PC-9 (cell line): ENCODE measurements around the gene DLK1.

Source experiments
- EZH2 ChIP-seq: fragments of 200-600 bp; sonication (generic); IDR thresholded peaks from 2 replicates; pipeline ENCODE4 v1.8.0; 2017; ENCODE audit warnings: antibody characterized with exemption, low read depth
- TF ChIP-seq, protein P1 (sequence below): fragments of 200-600 bp; sonication (generic); conservative IDR thresholded peaks from 2 replicates; pipeline ENCODE4 v1.6.1; 2017; ENCODE audit warnings: mixed run types, antibody characterized with exemption, mild to moderate bottlenecking, moderate library complexity

DNA sequence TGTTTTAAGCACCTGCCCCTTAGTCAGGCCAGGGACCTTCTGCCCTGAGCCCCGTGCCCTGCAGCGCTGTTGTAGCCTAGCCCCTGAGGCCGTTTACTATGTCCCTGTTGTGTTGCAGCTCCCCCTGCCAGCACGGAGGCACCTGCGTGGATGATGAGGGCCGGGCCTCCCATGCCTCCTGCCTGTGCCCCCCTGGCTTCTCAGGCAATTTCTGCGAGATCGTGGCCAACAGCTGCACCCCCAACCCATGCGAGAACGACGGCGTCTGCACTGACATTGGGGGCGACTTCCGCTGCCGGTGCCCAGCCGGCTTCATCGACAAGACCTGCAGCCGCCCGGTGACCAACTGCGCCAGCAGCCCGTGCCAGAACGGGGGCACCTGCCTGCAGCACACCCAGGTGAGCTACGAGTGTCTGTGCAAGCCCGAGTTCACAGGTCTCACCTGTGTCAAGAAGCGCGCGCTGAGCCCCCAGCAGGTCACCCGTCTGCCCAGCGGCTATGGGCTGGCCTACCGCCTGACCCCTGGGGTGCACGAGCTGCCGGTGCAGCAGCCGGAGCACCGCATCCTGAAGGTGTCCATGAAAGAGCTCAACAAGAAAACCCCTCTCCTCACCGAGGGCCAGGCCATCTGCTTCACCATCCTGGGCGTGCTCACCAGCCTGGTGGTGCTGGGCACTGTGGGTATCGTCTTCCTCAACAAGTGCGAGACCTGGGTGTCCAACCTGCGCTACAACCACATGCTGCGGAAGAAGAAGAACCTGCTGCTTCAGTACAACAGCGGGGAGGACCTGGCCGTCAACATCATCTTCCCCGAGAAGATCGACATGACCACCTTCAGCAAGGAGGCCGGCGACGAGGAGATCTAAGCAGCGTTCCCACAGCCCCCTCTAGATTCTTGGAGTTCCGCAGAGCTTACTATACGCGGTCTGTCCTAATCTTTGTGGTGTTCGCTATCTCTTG lies 7.6 kb downstream of the DLK1 start:
- TF ChIP-seq, protein P1, sequence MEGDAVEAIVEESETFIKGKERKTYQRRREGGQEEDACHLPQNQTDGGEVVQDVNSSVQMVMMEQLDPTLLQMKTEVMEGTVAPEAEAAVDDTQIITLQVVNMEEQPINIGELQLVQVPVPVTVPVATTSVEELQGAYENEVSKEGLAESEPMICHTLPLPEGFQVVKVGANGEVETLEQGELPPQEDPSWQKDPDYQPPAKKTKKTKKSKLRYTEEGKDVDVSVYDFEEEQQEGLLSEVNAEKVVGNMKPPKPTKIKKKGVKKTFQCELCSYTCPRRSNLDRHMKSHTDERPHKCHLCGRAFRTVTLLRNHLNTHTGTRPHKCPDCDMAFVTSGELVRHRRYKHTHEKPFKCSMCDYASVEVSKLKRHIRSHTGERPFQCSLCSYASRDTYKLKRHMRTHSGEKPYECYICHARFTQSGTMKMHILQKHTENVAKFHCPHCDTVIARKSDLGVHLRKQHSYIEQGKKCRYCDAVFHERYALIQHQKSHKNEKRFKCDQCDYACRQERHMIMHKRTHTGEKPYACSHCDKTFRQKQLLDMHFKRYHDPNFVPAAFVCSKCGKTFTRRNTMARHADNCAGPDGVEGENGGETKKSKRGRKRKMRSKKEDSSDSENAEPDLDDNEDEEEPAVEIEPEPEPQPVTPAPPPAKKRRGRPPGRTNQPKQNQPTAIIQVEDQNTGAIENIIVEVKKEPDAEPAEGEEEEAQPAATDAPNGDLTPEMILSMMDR: no peak
- no peak for TF ChIP-seq EZH2
